Activated T-helper 2 cell treated with anti-CD3 and anti-CD28 coated beads, Interferon-gamma antibody, Interleukin-2, Interleukin-4, amounts not matched to agents 10 μg/mL and 5 μg/mL and 100 μg/mL, durations not matched to agents 14 hours and 24 hours and 36 hours (primary cell): ENCODE data around the gene RCE1. TPM values are rescaled to one million over a fixed set of nuclear protein-coding genes. Genes with fewer than 3 reads are reported as not detected.

Experiments
- DNase-seq: peaks from one replicate; pipeline ENCODE4 v3.0.0; 2021; ENCODE audit warnings: low spot score
- H3K27ac Mint-ChIP-seq: one replicate; pipeline ENCODE4 v1.8.0; 2021; ENCODE audit warnings: mixed read lengths
- H3K27me3 Mint-ChIP-seq: one replicate; pipeline ENCODE4 v1.8.0; 2021; ENCODE audit warnings: low read depth, mixed read lengths
- H3K36me3 Mint-ChIP-seq: one replicate; pipeline ENCODE4 v1.8.0; 2021; ENCODE audit warnings: low read depth, mixed read lengths
- H3K4me1 Mint-ChIP-seq: one replicate; pipeline ENCODE4 v1.8.0; 2021; ENCODE audit warnings: low read depth, mixed read lengths
- H3K4me3 Mint-ChIP-seq: one replicate; pipeline ENCODE4 v1.8.0; 2021; ENCODE audit warnings: low read depth, mild to moderate bottlenecking, moderate library complexity, mixed read lengths
- H3K9me3 Mint-ChIP-seq: one replicate; pipeline ENCODE4 v1.8.0; 2021; ENCODE audit warnings: mixed read lengths
- intact Hi-C: fragments of 100-400 bp; cut with micrococcal nuclease; formaldehyde crosslinking; loops from one replicate; pipeline ENCODE4 v1.15.1; 2023
- total RNA-seq: library from RNA; stranded (reverse); gene quantifications from 2 replicates; pipeline ENCODE4 v1.2.3, GENCODE V29; 2022

RCE1 gene
- total RNA-seq, 1 donor from 2014 or later = 27.8 TPM

DNA sequence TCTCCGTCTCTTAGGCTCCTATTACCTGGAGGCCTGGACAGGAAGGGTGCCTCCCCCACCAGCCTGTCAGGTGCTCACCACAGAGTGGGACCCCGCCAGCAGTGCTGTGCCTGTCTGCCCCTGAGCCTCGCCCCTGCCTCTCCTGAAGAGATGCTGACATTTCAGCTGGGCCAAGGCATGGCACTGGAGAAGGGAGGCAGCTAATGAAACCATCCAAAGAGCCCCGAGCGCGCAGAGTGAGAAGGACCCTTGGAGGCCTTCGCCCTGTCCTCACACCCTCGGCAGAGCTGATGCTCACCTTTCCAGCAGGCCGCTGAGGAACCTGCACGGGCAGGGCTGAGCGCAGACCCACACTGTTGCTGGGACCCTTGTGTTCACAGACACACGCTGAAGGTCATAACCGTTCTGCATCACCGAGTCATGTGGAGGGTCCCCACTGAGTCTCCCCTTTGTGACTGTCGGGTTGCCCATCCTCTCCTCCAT lies 11.5 kb downstream of the RCE1 start:
- H3K4me3 Mint-ChIP-seq = peak overlapping the region; percentile 39
- H3K36me3 Mint-ChIP-seq = no peaks in the 10 kb centered on the region
- H3K27ac Mint-ChIP-seq = peak overlapping the region; percentile 12

GRCh38 chr11:66855574-66856495 lies 12.6 kb downstream of the RCE1 start:
- Mint-ChIP-seq H3K27me3 (no peaks in the 10 kb centered on the region), H3K4me3 (peak overlapping the region; percentile 92), H3K4me1 (peaks cover 11% of the 10 kb centered on the region), H3K27ac (peak overlapping the region; percentile 82), H3K36me3 (no peaks in the 10 kb centered on the region), H3K9me3 (no peaks in the 10 kb centered on the region)
- DNase-seq = peak; percentile 88
- intact Hi-C loops = loop anchor here (2.0 kb wide), 2 partner anchors 13 to 103 kb away; partner anchors contain the start of genes PC and RCE1

More for the DNA sequence above, 11.5 kb downstream of the RCE1 start:
- no peaks in the 10 kb centered on the region for H3K9me3 Mint-ChIP-seq
- no peaks in the 10 kb centered on the region for H3K27me3 Mint-ChIP-seq
- intact Hi-C loops = no loop called here
- DNase-seq = no peak
- peaks cover 12% of the 10 kb centered on the region for H3K4me1 Mint-ChIP-seq

GRCh38 chr11:66856496-66857233 lies 13.4 kb downstream of the RCE1 start, which contains the start of gene LRFN4:
LRFN4 (plus strand) TSS chr11:66857064; CDS start chr11:66857745, 681 bp downstream.
- H3K27me3 Mint-ChIP-seq = no peaks in the 10 kb centered on the region
- H3K4me1 Mint-ChIP-seq = peaks cover 8% of the 10 kb centered on the region
- H3K36me3 Mint-ChIP-seq = no peaks in the 10 kb centered on the region
- no peak for DNase-seq
- H3K27ac Mint-ChIP-seq = peak within 1 kb of the TSS; percentile 94
- intact Hi-C loops = loop anchor here (2.0 kb wide), 2 partner anchors 14 to 102 kb away; partner anchors contain the start of genes PC and RCE1
- peak within 1 kb of the TSS; percentile 92 for H3K4me3 Mint-ChIP-seq
- H3K9me3 Mint-ChIP-seq = no peaks in the 10 kb centered on the region

DNA sequence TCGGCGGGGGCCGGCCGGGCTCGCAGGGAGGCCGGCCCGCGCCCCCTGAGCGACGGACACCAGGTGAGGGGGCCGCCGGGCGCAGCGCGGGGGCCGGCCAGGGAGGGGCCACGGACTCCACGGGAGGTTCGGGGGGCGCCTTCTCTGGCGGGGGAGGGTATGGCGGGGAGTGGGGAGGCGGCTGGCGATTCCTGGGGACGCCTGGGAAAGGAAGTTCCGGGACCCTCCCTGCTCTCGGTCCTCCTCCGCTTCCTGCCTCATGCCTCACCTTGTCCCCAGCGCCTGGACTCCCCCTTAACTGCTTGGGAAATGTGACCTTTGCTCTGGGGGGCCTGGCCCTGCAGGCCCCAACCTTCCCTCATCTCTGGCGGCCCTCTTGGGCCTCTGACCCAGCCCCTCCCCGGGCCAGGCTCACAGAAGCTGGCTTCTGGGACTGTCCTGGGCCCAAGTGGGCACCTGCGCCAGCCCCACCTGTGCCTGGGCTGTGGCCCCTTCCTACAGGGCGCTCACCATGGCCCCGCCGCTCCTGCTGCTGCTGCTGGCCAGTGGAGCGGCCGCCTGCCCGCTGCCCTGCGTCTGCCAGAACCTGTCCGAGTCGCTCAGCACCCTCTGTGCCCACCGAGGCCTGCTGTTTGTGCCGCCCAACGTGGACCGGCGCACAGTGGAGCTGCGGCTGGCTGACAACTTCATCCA lies 14.1 kb downstream of the RCE1 start:
- H3K36me3 Mint-ChIP-seq = no peaks in the 10 kb centered on the region
- intact Hi-C loops = loop anchor here (2.0 kb wide), 2 partner anchors 15 to 101 kb away; partner anchors contain the start of genes PC and RCE1
- H3K4me1 Mint-ChIP-seq = peaks cover 3% of the 10 kb centered on the region
- no peak for DNase-seq
- peak overlapping the region; percentile 83 for H3K4me3 Mint-ChIP-seq
- H3K9me3 Mint-ChIP-seq = no peaks in the 10 kb centered on the region
- H3K27ac Mint-ChIP-seq = peak overlapping the region; percentile 67
- H3K27me3 Mint-ChIP-seq = no peaks in the 10 kb centered on the region

- Mint-ChIP-seq H3K27me3 (no peaks in the 10 kb centered on the region), H3K4me3 (peak overlapping the region; percentile 83), H3K36me3 (no peaks in the 10 kb centered on the region), H3K27ac (no peak overlapping the region), H3K4me1 (peaks cover 3% of the 10 kb centered on the region), H3K9me3 (no peaks in the 10 kb centered on the region)
- DNase-seq = no peak
- intact Hi-C loops = loop anchor here (2.0 kb wide), 2 partner anchors 15 to 101 kb away; partner anchors contain the start of genes PC and RCE1
Measured at GRCh38 chr11:66857927-66858185, 14.6 kb downstream of the RCE1 start.

DNA sequence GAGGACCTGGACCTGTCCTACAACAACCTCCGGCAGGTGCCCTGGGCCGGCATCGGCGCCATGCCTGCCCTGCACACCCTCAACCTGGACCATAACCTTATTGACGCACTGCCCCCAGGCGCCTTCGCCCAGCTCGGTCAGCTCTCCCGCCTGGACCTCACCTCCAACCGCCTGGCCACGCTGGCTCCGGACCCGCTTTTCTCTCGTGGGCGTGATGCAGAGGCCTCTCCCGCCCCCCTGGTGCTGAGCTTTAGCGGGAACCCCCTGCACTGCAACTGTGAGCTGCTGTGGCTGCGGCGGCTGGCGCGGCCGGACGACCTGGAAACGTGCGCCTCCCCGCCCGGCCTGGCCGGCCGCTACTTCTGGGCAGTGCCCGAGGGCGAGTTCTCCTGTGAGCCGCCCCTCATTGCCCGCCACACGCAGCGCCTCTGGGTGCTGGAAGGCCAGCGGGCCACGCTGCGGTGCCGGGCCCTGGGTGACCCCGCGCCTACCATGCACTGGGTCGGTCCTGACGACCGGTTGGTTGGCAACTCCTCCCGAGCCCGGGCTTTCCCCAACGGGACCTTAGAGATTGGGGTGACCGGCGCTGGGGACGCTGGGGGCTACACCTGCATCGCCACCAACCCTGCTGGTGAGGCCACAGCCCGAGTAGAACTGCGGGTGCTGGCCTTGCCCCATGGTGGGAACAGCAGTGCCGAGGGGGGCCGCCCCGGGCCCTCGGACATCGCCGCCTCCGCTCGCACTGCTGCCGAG lies 15.1 kb downstream of the RCE1 start:
- intact Hi-C loops = no loop called here
- no peaks in the 10 kb centered on the region for H3K27me3 Mint-ChIP-seq
- no peak overlapping the region for H3K27ac Mint-ChIP-seq
- no peaks in the 10 kb centered on the region for H3K9me3 Mint-ChIP-seq
- no peak for DNase-seq
- peak overlapping the region; percentile 83 for H3K4me3 Mint-ChIP-seq
- no peaks in the 10 kb centered on the region for H3K36me3 Mint-ChIP-seq
- peaks cover 3% of the 10 kb centered on the region for H3K4me1 Mint-ChIP-seq

GRCh38 chr11:66858939-66859685 lies 15.9 kb downstream of the RCE1 start:
- Mint-ChIP-seq H3K9me3 (no peaks in the 10 kb centered on the region), H3K4me1 (peaks cover 3% of the 10 kb centered on the region), H3K27ac (no peak overlapping the region), H3K27me3 (no peaks in the 10 kb centered on the region), H3K4me3 (peak overlapping the region; percentile 17), H3K36me3 (no peaks in the 10 kb centered on the region)
- no peak for DNase-seq
- intact Hi-C loops = no loop called here

DNA sequence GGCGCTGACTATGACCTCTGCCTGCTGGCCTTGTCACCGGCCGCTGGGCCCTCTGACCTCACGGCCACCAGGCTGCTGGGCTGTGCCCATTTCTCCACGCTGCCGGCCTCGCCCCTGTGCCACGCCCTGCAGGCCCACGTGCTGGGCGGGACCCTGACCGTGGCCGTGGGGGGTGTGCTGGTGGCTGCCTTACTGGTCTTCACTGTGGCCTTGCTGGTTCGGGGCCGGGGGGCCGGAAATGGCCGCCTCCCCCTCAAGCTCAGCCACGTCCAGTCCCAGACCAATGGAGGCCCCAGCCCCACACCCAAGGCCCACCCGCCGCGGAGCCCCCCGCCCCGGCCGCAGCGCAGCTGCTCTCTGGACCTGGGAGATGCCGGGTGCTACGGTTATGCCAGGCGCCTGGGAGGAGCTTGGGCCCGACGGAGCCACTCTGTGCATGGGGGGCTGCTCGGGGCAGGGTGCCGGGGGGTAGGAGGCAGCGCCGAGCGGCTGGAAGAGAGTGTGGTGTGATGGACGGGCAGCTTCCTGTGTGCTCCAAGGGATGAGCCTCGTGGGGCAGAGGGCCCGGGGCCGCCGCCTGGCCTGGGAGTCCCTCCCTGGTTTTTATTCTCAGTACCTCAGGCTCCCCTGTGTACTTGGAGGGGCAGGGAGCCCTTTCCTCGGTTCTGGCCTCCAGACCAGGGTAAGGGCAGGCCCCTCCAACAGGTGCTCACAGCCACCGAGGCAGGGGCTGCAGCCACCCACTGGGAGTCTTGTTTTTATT lies 16.6 kb downstream of the RCE1 start:
- Mint-ChIP-seq H3K4me1 (peaks cover 3% of the 10 kb centered on the region), H3K36me3 (no peaks in the 10 kb centered on the region), H3K4me3 (no peak overlapping the region), H3K27ac (no peak overlapping the region), H3K9me3 (no peaks in the 10 kb centered on the region), H3K27me3 (no peaks in the 10 kb centered on the region)
- DNase-seq = no peak
- intact Hi-C loops = no loop called here

GRCh38 chr11:66860449-66860831 lies 17.2 kb downstream of the RCE1 start:
- H3K27ac Mint-ChIP-seq = no peak overlapping the region
- H3K36me3 Mint-ChIP-seq = no peaks in the 10 kb centered on the region
- peaks cover 3% of the 10 kb centered on the region for H3K4me1 Mint-ChIP-seq
- no peak overlapping the region for H3K4me3 Mint-ChIP-seq
- intact Hi-C loops = no loop called here
- DNase-seq = no peak
- no peaks in the 10 kb centered on the region for H3K9me3 Mint-ChIP-seq
- H3K27me3 Mint-ChIP-seq = no peaks in the 10 kb centered on the region

DNA sequence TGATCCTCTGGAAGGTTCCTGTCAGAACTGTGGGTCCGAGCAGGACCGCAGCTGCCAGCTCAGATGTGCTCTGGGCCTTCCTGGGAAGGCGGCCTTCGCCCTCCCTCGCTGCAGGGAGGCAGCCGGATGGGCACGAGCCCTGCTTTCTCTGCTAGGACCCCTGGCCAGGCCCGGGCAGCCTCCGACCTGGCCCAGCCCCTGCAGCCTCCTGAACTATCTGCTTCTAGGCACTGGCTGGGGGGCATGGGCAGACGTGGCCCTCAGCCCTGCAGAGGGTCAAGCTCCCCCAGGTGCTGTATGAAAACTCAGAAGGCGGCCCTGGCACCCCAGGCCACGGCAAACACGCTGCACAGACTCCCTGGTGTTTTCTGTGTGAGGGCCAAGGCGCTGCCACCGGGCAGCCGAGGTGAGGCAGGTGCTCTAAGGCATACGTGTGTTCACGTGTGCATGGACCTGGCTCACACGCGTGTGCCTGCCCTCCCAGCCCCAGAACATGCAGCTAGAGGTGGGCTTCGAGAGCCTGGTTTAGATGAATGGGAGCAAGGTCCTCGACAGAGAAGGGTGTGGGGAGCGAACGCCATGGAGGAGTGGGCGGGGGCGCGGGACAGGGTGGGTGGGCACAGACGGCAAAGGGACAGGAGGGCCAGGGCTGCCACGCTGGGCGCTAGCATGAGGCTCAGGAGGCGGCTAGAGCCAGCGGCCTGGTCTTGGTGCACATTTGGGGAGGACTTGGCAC lies 18.0 kb downstream of the RCE1 start:
- H3K27me3 Mint-ChIP-seq = no peaks in the 10 kb centered on the region
- H3K9me3 Mint-ChIP-seq = no peaks in the 10 kb centered on the region
- no peak for DNase-seq
- no peak overlapping the region for H3K27ac Mint-ChIP-seq
- no peak overlapping the region for H3K4me3 Mint-ChIP-seq
- no peaks in the 10 kb centered on the region for H3K4me1 Mint-ChIP-seq
- intact Hi-C loops = no loop called here
- H3K36me3 Mint-ChIP-seq = no peaks in the 10 kb centered on the region
